ENCODE results near the gene MRPS6. TPM values are rescaled to one million over a fixed set of nuclear protein-coding genes. Genes with fewer than 3 reads are reported as not detected.

MRPS6 gene
- total and polyA plus RNA-seq, 10 donors = 18.7 to 74.9 (median 37.7) TPM

DNA sequence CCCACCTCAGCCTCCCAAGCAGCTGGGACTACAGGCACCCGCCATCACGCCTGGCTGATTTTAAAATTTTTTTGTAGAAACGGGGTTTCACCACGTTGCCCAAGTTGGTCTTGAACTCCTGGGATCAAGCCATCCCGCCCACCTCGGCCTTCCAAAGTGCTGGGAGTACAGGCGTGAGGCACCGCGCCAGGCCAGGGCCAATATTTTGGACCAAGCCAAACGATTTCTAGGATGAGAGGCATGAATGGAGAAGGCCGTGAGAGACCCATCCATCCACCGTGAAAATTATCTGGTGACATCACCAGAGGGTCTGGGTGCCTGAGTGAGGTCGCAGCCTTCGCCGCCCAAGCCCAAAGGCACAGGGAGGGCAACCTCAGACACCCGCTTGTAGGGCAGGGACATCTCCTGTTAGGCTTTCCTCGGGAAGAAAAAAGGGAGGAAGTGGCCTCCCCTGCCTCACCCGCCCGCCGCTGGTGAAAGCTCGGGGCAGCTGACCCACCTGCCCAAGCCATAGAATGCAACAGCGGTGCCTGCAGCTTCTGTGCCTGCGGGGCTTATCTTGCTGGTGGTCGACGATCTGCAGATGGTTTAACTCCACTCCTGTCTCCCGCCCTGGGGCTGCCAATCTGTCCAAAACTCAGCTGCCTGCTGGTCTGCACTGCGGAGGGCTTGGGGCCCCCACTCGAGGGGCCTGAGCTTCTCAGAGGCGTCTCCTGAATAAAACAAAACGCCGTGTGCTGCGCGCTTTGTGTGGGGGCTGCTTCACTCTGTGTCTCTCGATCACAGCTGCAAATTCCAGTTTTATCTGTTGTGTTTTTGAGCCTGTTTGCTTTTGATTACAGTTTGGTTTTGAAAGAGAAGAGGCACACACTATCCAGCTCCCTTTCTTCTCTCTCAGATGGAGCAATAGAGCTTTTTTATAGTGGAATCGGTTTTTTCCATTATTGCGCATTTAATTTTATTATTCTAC is 85.8 kb downstream of the MRPS6 start:
- H3K4me1 ChIP-seq = no peaks in the 10 kb centered on the region
- DNase-seq = no peak
- H3K4me3 ChIP-seq = no peak overlapping the region
- WGBS, 5 donors = 94 to 97% (median 95%) methylated on average over 30 to 36 of the region's 36 CpGs
- no peaks in the 10 kb centered on the region for H3K27me3 ChIP-seq (replicated peaks in 1 of 7)
- peaks cover 0 to 60% (median 50%) of the 10 kb centered on the region in 8 donors for H3K9me3 ChIP-seq
- intact Hi-C loops (cut with DNase I; ENCODE audit: low total_unique reads) = no loop called here
- H3K36me3 ChIP-seq = no peaks in the 10 kb centered on the region
- no peak overlapping the region for H3K27ac ChIP-seq
- TF ChIP-seq, protein P1, sequence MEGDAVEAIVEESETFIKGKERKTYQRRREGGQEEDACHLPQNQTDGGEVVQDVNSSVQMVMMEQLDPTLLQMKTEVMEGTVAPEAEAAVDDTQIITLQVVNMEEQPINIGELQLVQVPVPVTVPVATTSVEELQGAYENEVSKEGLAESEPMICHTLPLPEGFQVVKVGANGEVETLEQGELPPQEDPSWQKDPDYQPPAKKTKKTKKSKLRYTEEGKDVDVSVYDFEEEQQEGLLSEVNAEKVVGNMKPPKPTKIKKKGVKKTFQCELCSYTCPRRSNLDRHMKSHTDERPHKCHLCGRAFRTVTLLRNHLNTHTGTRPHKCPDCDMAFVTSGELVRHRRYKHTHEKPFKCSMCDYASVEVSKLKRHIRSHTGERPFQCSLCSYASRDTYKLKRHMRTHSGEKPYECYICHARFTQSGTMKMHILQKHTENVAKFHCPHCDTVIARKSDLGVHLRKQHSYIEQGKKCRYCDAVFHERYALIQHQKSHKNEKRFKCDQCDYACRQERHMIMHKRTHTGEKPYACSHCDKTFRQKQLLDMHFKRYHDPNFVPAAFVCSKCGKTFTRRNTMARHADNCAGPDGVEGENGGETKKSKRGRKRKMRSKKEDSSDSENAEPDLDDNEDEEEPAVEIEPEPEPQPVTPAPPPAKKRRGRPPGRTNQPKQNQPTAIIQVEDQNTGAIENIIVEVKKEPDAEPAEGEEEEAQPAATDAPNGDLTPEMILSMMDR (IDR thresholded peaks at IDR 0.05 in 8 of 11, conservative IDR thresholded peaks at IDR 0.05 in 3 of 11) = no peak
- no peak for TF ChIP-seq POLR2A (IDR thresholded peaks at IDR 0.05)
- TF ChIP-seq POLR2AphosphoS5 (IDR thresholded peaks at IDR 0.05) = no peak

DNA sequence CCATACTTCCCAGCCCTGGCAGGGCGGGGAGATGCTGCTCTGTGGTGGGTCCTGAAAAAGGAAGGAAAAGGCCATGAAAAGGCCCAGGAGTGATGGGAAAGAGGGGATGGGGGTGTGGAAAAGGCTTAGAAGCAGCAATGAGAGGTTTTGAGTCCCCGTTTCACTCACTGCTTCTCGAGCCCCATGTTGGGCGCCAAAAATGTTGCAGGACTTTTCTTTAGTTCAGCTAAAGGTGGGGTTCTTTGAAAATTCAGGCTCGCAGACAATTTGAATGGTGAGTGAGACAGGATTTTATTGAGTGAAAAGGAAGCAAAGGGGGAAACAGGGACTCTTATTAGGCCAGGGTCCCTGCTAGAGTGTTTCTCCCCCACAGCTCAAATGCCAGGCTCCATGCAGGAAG is 93.1 kb downstream of the MRPS6 start:
- H3K36me3 ChIP-seq = peaks cover 0 to 33% (median 5%) of the 10 kb centered on the region in 6 donors
- intact Hi-C loops (cut with DNase I; ENCODE audit: low total_unique reads) = no loop called here
- H3K9me3 ChIP-seq = peaks cover 28 to 100% (median 99%) of the 10 kb centered on the region in 8 donors
- H3K27ac ChIP-seq = no peak overlapping the region
- H3K4me1 ChIP-seq = no peaks in the 10 kb centered on the region
- no peak overlapping the region for H3K4me3 ChIP-seq
- H3K27me3 ChIP-seq (replicated peaks in 1 of 7) = no peaks in the 10 kb centered on the region
- TF ChIP-seq POLR2AphosphoS5 (IDR thresholded peaks at IDR 0.05) = no peak
- TF ChIP-seq POLR2A (IDR thresholded peaks at IDR 0.05) = no peak
- TF ChIP-seq, protein P1 (IDR thresholded peaks at IDR 0.05 in 8 of 11, conservative IDR thresholded peaks at IDR 0.05 in 3 of 11) = no peak
- WGBS, 5 donors = 86 to 93% (median 91%) methylated on average over 5 of the region's 5 CpGs
- DNase-seq = no peak

DNA sequence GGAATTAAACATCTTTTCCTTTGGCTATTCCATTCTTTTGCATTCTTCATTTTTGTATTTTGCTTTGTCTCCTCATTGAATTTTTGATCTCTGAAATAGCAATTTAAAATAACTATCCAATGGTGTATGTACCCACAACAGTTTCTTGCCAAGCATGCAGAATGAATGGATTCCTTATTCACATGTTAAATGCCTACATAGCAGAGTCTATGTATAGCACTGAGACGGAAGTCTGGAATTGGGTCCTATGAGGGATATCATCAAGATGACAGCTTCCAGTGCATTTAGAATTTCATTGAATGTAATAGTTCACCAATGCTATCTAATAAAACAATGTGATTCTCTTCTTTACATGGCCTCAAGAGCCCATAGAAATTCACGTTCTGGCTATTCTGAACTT is 97.5 kb downstream of the MRPS6 start:
- 85 to 96% (median 95%) methylated on average over 2 of the region's 2 CpGs for WGBS, 5 donors

DNA sequence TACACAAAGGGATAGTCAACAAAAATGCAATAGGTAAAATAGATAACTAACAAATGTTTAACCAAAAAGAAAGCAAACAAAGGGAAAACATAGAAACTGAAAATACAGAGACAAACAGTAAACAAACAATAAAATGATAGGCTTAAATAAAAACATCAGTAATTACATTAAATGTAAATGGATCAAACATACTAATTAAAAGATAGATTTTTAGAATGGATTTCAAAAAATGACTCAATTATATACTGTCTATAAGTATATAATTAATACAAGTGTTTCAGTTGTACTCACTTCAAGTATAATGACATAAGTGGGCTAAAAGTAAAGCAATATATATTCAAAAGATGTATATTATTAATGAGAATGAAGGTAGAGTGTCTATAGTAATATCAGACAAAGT is 101.1 kb downstream of the MRPS6 start:
- no peaks in the 10 kb centered on the region for H3K4me1 ChIP-seq
- H3K27me3 ChIP-seq (replicated peaks in 1 of 7) = no peaks in the 10 kb centered on the region
- no peak overlapping the region for H3K4me3 ChIP-seq
- no peak for DNase-seq
- no peaks in the 10 kb centered on the region for H3K36me3 ChIP-seq
- peaks cover 0 to 74% (median 57%) of the 10 kb centered on the region in 8 donors for H3K9me3 ChIP-seq
- no peak for TF ChIP-seq POLR2A (IDR thresholded peaks at IDR 0.05)
- TF ChIP-seq, protein P1 (IDR thresholded peaks at IDR 0.05 in 8 of 11, conservative IDR thresholded peaks at IDR 0.05 in 3 of 11) = no peak
- no peak overlapping the region for H3K27ac ChIP-seq
- intact Hi-C loops (cut with DNase I; ENCODE audit: low total_unique reads) = no loop called here

More for the DNA sequence above, 97.5 kb downstream of the MRPS6 start:
- intact Hi-C loops (cut with DNase I; ENCODE audit: low total_unique reads) = no loop called here
- Histone ChIP-seq H3K4me1 (no peaks in the 10 kb centered on the region), H3K9me3 (peaks cover 20 to 99% (median 92%) of the 10 kb centered on the region in 8 donors), H3K4me3 (no peak overlapping the region), H3K27ac (no peak overlapping the region), H3K36me3 (peaks cover 0 to 19% (median 2%) of the 10 kb centered on the region in 6 donors), H3K27me3 (replicated peaks in 1 of 7) (no peaks in the 10 kb centered on the region)
- DNase-seq = no peak
- TF ChIP-seq POLR2AphosphoS5 (IDR thresholded peaks at IDR 0.05) = no peak
- TF ChIP-seq POLR2A (IDR thresholded peaks at IDR 0.05) = no peak
- TF ChIP-seq, protein P1 (IDR thresholded peaks at IDR 0.05 in 8 of 11, conservative IDR thresholded peaks at IDR 0.05 in 3 of 11) = no peak

All from spleen (tissue), 11 donors.